Measurements from ENCODE around the gene PCDHGB6.
"Not testable (repeated sequence)": the region's sequence is repeated elsewhere in the genome, so short reads cannot be mapped to it uniquely, and the experiment has no call there.

PCDHGB6 gene

GRCh38 chr5:141382469-141383294 is 25.1 kb upstream of the PCDHGB6 start, which contains the start of gene PCDHGA7:
Gene PCDHGA7 (plus strand): TSS chr5:141382742. CDS start chr5:141382900, 158 bp downstream.
- Histone ChIP-seq H3K27me3 (no peaks in the 10 kb centered on the region), H3K4me3 (ENCODE audit: low read depth, low read length) (no peak within 1 kb of the TSS), H3K4me1 (no peaks in the 10 kb centered on the region), H3K36me3 (peaks cover 12% of the 10 kb centered on the region), H3K9me3 (no peaks in the 10 kb centered on the region; the same call in 1 of the 2 replicates)
- DNase-seq = no peak
- TF ChIP-seq CTCF (IDR thresholded peaks at IDR 0.05; ENCODE audit: low read depth, low read length) = no peak

DNA sequence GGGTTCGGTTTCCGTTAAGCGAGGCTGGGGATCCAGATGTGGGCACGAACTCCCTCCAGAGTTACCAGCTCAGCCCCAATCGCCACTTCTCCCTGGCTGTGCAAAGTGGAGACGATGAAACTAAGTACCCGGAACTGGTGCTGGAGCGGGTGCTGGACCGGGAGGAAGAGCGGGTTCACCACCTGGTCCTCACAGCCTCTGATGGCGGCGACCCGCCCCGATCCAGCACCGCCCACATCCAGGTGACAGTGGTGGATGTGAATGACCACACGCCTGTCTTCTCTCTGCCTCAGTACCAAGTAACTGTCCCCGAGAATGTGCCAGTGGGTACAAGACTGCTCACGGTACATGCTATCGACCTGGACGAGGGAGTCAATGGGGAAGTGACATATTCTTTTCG is 24.5 kb upstream of the PCDHGB6 start:
- no peaks in the 10 kb centered on the region; the same call in 1 of the 2 replicates for H3K9me3 ChIP-seq
- no peak for DNase-seq
- TF ChIP-seq CTCF (IDR thresholded peaks at IDR 0.05; ENCODE audit: low read depth, low read length) = no peak
- H3K27me3 ChIP-seq = no peaks in the 10 kb centered on the region
- H3K36me3 ChIP-seq = peaks cover 12% of the 10 kb centered on the region
- no peak overlapping the region for H3K4me3 ChIP-seq (ENCODE audit: low read depth, low read length)
- H3K4me1 ChIP-seq = no peaks in the 10 kb centered on the region

GRCh38 chr5:141384471-141385267 is 23.2 kb upstream of the PCDHGB6 start:
- H3K9me3 ChIP-seq = no peaks in the 10 kb centered on the region; the same call in 1 of the 2 replicates

GRCh38 chr5:141387557-141388311 is 20.1 kb upstream of the PCDHGB6 start, which contains the start of gene PCDHGB4:
Gene PCDHGB4 (plus strand): TSS chr5:141387698. CDS start chr5:141387885, 187 bp downstream.
- DNase-seq; H3K4me1 ChIP-seq; H3K9me3 ChIP-seq; H3K4me3 ChIP-seq (ENCODE audit: low read depth, low read length); H3K27me3 ChIP-seq; H3K36me3 ChIP-seq: not testable (repeated sequence)

More at GRCh38 chr5:141384471-141385267, 23.2 kb upstream of the PCDHGB6 start:
- DNase-seq = no peak
- TF ChIP-seq CTCF (IDR thresholded peaks at IDR 0.05; ENCODE audit: low read depth, low read length) = no peak
- Histone ChIP-seq H3K27me3 (no peaks in the 10 kb centered on the region), H3K4me1 (no peaks in the 10 kb centered on the region), H3K36me3 (peaks cover 12% of the 10 kb centered on the region), H3K4me3 (ENCODE audit: low read depth, low read length) (no peak overlapping the region)

- H3K27me3 ChIP-seq = no peaks in the 10 kb centered on the region
- no peak for TF ChIP-seq CTCF (IDR thresholded peaks at IDR 0.05; ENCODE audit: low read depth, low read length)
- H3K4me3 ChIP-seq (ENCODE audit: low read depth, low read length) = no peak overlapping the region
- H3K36me3 ChIP-seq = no peaks in the 10 kb centered on the region; the same call in 1 of the 2 replicates
- DNase-seq = no peak
- H3K4me1 ChIP-seq = no peaks in the 10 kb centered on the region
- no peaks in the 10 kb centered on the region; the same call in 1 of the 2 replicates for H3K9me3 ChIP-seq
Measured at GRCh38 chr5:141388661-141389060, 19.2 kb upstream of the PCDHGB6 start.

Data from BE2C (cell line).